ENCODE measurements around the gene PRPF19. TPM values are rescaled to one million over a fixed set of nuclear protein-coding genes. Genes with fewer than 3 reads are reported as not detected.

Gene PRPF19
- polyA plus RNA-seq, 1 of the 3 experiments (the other 2 are of a cell fraction): 58.9 TPM

DNA sequence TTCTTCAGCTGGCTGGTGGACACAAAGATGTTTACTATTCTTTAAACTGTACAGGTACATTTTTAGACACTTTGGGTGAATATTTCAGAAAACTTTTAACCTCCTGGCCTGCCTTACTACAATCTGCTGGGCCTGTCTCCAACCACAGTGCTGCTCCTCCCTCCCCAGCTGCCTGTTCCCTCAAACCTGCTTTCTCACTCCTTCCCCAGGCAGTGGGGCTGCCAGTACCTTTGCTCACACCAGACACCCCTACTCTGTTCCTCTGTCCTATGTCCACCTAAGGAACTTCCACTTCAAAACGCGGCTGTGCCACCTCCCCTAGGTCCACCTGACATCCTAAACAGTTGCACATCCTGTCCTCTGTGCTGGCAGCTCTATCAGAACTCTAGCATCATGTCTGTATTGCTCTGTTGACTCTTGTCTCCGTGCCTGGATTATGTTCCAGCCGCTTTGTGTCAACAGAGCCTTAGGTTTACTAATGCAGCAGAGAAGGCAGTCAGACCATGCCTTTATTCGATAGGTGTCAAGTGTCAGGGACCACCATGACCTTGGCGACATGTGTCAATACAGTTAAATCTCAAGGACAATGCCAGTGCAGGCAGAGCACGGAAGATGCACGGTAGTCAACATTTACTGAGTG lies 25.6 kb downstream of the PRPF19 start:
- 94% methylated on average over 8 of the region's 8 CpGs for WGBS (ENCODE audit: low lambda C conversion rate)
- Histone ChIP-seq H3K36me3 (replicated peaks in 1 of 2; ENCODE audit: control insufficient read depth in 1 of 2, insufficient read depth in 2 of 2, low read length in 1 of 2) (peaks cover 0 to 20% of the 10 kb centered on the region in 2 experiments), H3K9me3 (no peaks in the 10 kb centered on the region), H4K20me1 (ENCODE audit: insufficient read depth) (no peaks in the 10 kb centered on the region), H3K4me1 (ENCODE audit: control insufficient read depth in 1 of 2, insufficient read depth in 2 of 2, low read depth in 1 of 2, low read length in 1 of 2) (no peaks in the 10 kb centered on the region), H3F3A (replicated peaks; ENCODE audit: insufficient read depth) (no peaks in the 10 kb centered on the region), H3K9ac (no peak overlapping the region), H2AFZ (ENCODE audit: low read depth) (no peak overlapping the region), H3K9me2 (no peaks in the 10 kb centered on the region), H3K27me3 (ENCODE audit: insufficient read depth) (no peaks in the 10 kb centered on the region), H3K79me2 (ENCODE audit: insufficient read depth) (no peaks in the 10 kb centered on the region), H3K4me2 (no peak overlapping the region), H3K27ac (ENCODE audit: low read depth in 2 of 2, low read length in 1 of 2) (no peak overlapping the region), H3K4me3 (ENCODE audit: low read depth in 2 of 2, low read length in 1 of 2) (no peak overlapping the region)
- CTCF ChIA-PET: interaction anchor here (1.8 kb wide), 1 partner anchor 49 kb away, joined by 15 read pairs; no protein-coding TSS in a partner anchor
- TF ChIP-seq, protein P1, sequence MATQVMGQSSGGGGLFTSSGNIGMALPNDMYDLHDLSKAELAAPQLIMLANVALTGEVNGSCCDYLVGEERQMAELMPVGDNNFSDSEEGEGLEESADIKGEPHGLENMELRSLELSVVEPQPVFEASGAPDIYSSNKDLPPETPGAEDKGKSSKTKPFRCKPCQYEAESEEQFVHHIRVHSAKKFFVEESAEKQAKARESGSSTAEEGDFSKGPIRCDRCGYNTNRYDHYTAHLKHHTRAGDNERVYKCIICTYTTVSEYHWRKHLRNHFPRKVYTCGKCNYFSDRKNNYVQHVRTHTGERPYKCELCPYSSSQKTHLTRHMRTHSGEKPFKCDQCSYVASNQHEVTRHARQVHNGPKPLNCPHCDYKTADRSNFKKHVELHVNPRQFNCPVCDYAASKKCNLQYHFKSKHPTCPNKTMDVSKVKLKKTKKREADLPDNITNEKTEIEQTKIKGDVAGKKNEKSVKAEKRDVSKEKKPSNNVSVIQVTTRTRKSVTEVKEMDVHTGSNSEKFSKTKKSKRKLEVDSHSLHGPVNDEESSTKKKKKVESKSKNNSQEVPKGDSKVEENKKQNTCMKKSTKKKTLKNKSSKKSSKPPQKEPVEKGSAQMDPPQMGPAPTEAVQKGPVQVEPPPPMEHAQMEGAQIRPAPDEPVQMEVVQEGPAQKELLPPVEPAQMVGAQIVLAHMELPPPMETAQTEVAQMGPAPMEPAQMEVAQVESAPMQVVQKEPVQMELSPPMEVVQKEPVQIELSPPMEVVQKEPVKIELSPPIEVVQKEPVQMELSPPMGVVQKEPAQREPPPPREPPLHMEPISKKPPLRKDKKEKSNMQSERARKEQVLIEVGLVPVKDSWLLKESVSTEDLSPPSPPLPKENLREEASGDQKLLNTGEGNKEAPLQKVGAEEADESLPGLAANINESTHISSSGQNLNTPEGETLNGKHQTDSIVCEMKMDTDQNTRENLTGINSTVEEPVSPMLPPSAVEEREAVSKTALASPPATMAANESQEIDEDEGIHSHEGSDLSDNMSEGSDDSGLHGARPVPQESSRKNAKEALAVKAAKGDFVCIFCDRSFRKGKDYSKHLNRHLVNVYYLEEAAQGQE (IDR thresholded peaks at IDR 0.05; ENCODE audit: low read depth, low read length): no peak
- TF ChIP-seq NRF1 (IDR thresholded peaks at IDR 0.05; ENCODE audit: low read depth, low read length): no peak
- TF ChIP-seq RAD21 (IDR thresholded peaks at IDR 0.05; ENCODE audit: low read length): no peak
- TF ChIP-seq SIN3A (IDR thresholded peaks at IDR 0.05; ENCODE audit: borderline replicate concordance, low read depth, low read length): no peak
- TF ChIP-seq, protein P2, sequence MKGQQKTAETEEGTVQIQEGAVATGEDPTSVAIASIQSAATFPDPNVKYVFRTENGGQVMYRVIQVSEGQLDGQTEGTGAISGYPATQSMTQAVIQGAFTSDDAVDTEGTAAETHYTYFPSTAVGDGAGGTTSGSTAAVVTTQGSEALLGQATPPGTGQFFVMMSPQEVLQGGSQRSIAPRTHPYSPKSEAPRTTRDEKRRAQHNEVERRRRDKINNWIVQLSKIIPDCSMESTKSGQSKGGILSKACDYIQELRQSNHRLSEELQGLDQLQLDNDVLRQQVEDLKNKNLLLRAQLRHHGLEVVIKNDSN (IDR thresholded peaks at IDR 0.05; ENCODE audit: borderline replicate concordance, low read depth): no peak
- no peak for TF ChIP-seq TAF1 (IDR thresholded peaks at IDR 0.05; ENCODE audit: borderline replicate concordance, low read depth, low read length)
- TF ChIP-seq, protein P3, sequence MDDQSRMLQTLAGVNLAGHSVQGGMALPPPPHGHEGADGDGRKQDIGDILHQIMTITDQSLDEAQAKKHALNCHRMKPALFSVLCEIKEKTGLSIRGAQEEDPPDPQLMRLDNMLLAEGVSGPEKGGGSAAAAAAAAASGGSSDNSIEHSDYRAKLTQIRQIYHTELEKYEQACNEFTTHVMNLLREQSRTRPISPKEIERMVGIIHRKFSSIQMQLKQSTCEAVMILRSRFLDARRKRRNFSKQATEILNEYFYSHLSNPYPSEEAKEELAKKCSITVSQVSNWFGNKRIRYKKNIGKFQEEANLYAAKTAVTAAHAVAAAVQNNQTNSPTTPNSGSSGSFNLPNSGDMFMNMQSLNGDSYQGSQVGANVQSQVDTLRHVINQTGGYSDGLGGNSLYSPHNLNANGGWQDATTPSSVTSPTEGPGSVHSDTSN (IDR thresholded peaks at IDR 0.05): no peak
- TF ChIP-seq MEF2A (IDR thresholded peaks at IDR 0.05; ENCODE audit: borderline replicate concordance, low read depth): no peak
- TF ChIP-seq FOXM1 (IDR thresholded peaks at IDR 0.05; ENCODE audit: low read depth): no peak
- TF ChIP-seq JUND (IDR thresholded peaks at IDR 0.05): no peak
- TF ChIP-seq SMC3 (IDR thresholded peaks at IDR 0.05; ENCODE audit: low read depth, low read length): no peak
- no peak for TF ChIP-seq NFIC (IDR thresholded peaks at IDR 0.05; ENCODE audit: borderline replicate concordance)
- no peak for TF ChIP-seq EZH2phosphoT487 (IDR thresholded peaks at IDR 0.05; ENCODE audit: borderline replicate concordance, low read depth)
- POLR2A ChIA-PET: no interaction called here
- DNase-seq: no peak
